HEK293 (cell line): Measurements from ENCODE around the gene SAMD13.
A peak's percentile ranks its signal among the peaks of the same experiment; 100 is the strongest.

ENCODE experiments used
- CTCF ChIA-PET: fragments of 350-600 bp; formaldehyde crosslinking; extraction: SDS; loops from one replicate; lab custom pipeline; 2021; ENCODE audit warnings: antibody characterized with exemption; lab: Yijun Ruan, JAX
- POLR2A ChIA-PET: fragments of 300-600 bp; formaldehyde crosslinking; extraction: SDS; loops from one replicate; lab custom pipeline; 2020; ENCODE audit warnings: antibody characterized with exemption, inconsistent platforms; lab: Yijun Ruan, JAX
- H3K27ac ChIP-seq: fragments of 200-500 bp; sonication (Bioruptor generic); 2 replicates; pipeline ENCODE4 v1.5.1; 2014; ENCODE audit warnings: low read depth, low read length, control low read depth, inconsistent platforms; ENCODE audit errors: extremely low read depth
- H3K36me3 ChIP-seq, 2 experiments: fragments of 200-500 bp in 1 of 2; sonication (Bioruptor generic) in 1 of 2; 1 replicate in 1 of 2; 2 replicates in 1 of 2; pipeline ENCODE4 v1.5.1; 2014 to 2017; ENCODE audit warnings: inconsistent platforms in 2 of 2, low read length in 2 of 2; ENCODE audit not compliant: control insufficient read depth in 2 of 2, insufficient read depth in 1 of 2
- H3K4me1 ChIP-seq: fragments of 200-500 bp; sonication (Bioruptor generic); 2 replicates; pipeline ENCODE4 v1.5.1; 2014; ENCODE audit warnings: mild to moderate bottlenecking, low read length, inconsistent platforms; ENCODE audit not compliant: control insufficient read depth, insufficient read depth
- H3K4me3 ChIP-seq: 2 replicates; pipeline ENCODE4 v1.5.1; 2011; ENCODE audit warnings: low read depth, mild to moderate bottlenecking, control low read depth, low read length, moderate library complexity
- H3K9me3 ChIP-seq: fragments of 200-500 bp; sonication (Bioruptor generic); 2 replicates; pipeline ENCODE4 v1.5.1; 2014; ENCODE audit warnings: low read depth, low read length, inconsistent platforms; ENCODE audit not compliant: control insufficient read depth, insufficient read depth
- EGR2 ChIP-seq: fragments of 450-650 bp; formaldehyde crosslinking; IDR thresholded peaks from 2 replicates; pipeline ENCODE4 v1.5.1; 2016; ENCODE audit warnings: low read depth, missing biosample characterization, missing genetic modification characterization
- FEZF1 ChIP-seq: fragments of 450-650 bp; formaldehyde crosslinking; IDR thresholded peaks from 2 replicates; pipeline ENCODE4 v1.5.1; 2016; ENCODE audit warnings: missing biosample characterization, missing genetic modification characterization
- KLF1 ChIP-seq: fragments of 450-650 bp; formaldehyde crosslinking; IDR thresholded peaks from 2 replicates; pipeline ENCODE4 v1.5.1; 2016; ENCODE audit warnings: missing biosample characterization, missing genetic modification characterization
- OSR2 ChIP-seq: fragments of 450-650 bp; formaldehyde crosslinking; IDR thresholded peaks from 2 replicates; pipeline ENCODE4 v1.5.1; 2016; ENCODE audit warnings: missing biosample characterization, missing genetic modification characterization
- OVOL3 ChIP-seq: fragments of 450-650 bp; formaldehyde crosslinking; IDR thresholded peaks from 2 replicates; pipeline ENCODE4 v1.5.1; 2016; ENCODE audit warnings: missing biosample characterization, missing genetic modification characterization
- ZFP3 ChIP-seq: fragments of 450-650 bp; formaldehyde crosslinking; IDR thresholded peaks from 2 replicates; pipeline ENCODE4 v1.5.1; 2016; ENCODE audit warnings: low read depth, missing biosample characterization, missing genetic modification characterization
- ZNF274 ChIP-seq, 2 experiments: fragments of 200-500 bp in 1 of 2; fragments of 450-650 bp in 1 of 2; sonication (Bioruptor generic) in 1 of 2; formaldehyde crosslinking in 1 of 2; IDR thresholded peaks; 2 replicates each; pipeline versions ENCODE4 v1.5.1 to v1.6.1; 2014 to 2016; ENCODE audit warnings: borderline replicate concordance in 1 of 2, inconsistent platforms in 1 of 2, low read length in 1 of 2, missing biosample characterization in 1 of 2, missing genetic modification characterization in 1 of 2
- ZNF404 ChIP-seq: fragments of 450-650 bp; formaldehyde crosslinking; IDR thresholded peaks from 2 replicates; pipeline ENCODE4 v1.5.1; 2017; ENCODE audit warnings: missing biosample characterization, missing genetic modification characterization
- ZNF501 ChIP-seq: fragments of 450-650 bp; formaldehyde crosslinking; IDR thresholded peaks from 2 replicates; pipeline ENCODE4 v1.5.1; 2016; ENCODE audit warnings: missing biosample characterization, missing genetic modification characterization
- ZNF560 ChIP-seq: fragments of 450-650 bp; formaldehyde crosslinking; IDR thresholded peaks from 2 replicates; pipeline ENCODE4 v1.5.1; 2017; ENCODE audit warnings: missing biosample characterization, missing genetic modification characterization, borderline replicate concordance
- TF ChIP-seq, protein P1 (sequence below): fragments of 450-650 bp; IDR thresholded peaks from 2 replicates; pipeline ENCODE4 v1.5.1; 2018; ENCODE audit warnings: missing biosample characterization, mild to moderate bottlenecking, missing genetic modification characterization
- TF ChIP-seq, protein P2 (sequence below): fragments of 450-650 bp; formaldehyde crosslinking; optimal IDR thresholded peaks from 2 replicates; pipeline ENCODE3; 2016; ENCODE audit warnings: missing biosample characterization, mild to moderate bottlenecking, missing genetic modification characterization
- TF ChIP-seq, protein P3 (sequence below): fragments of 450-650 bp; formaldehyde crosslinking; IDR thresholded peaks from 2 replicates; pipeline ENCODE4 v1.5.1; 2017; ENCODE audit warnings: missing biosample characterization, mild to moderate bottlenecking, missing genetic modification characterization, moderate library complexity
- TF ChIP-seq, protein P4 (sequence below): fragments of 450-650 bp; formaldehyde crosslinking; IDR thresholded peaks from 2 replicates; pipeline ENCODE4; 2016; ENCODE audit warnings: missing biosample characterization, missing genetic modification characterization

Gene SAMD13

DNA sequence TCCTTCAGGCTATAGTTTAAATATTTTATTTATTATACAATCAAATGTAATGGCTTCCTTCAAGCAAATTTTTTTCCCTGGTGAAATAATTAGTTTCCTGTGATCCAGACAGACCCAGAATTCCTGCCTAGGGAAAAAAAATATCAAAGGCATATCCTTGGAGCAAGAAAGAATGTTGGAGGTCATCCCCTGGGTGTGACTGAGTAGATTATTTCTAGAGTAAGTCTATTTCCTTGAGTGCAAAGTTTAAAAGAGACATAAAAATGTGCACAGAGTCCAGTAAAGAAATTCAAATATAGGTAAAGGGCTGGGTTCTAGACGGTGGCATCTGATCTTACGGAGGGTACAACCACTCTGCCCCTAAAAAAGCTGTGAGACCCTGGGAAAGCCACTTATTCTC lies 32.2 kb upstream of the SAMD13 start:
- H3K4me3 ChIP-seq = no peak overlapping the region
- TF ChIP-seq ZNF560 (tag by site-specific recombination) (no peak), OSR2 (tag by site-specific recombination) (no peak), EGR2 (tag by site-specific recombination) (no peak), OVOL3 (no peak), ZNF274 (IDR thresholded peaks at IDR 0.05; ENCODE audit: low read length) (no peak), ZNF274 (tag by site-specific recombination; IDR thresholded peaks at IDR 0.05; ENCODE audit: borderline replicate concordance) (no peak), ZNF404 (no peak), ZNF501 (tag by site-specific recombination) (no peak)
- TF ChIP-seq, protein P1, sequence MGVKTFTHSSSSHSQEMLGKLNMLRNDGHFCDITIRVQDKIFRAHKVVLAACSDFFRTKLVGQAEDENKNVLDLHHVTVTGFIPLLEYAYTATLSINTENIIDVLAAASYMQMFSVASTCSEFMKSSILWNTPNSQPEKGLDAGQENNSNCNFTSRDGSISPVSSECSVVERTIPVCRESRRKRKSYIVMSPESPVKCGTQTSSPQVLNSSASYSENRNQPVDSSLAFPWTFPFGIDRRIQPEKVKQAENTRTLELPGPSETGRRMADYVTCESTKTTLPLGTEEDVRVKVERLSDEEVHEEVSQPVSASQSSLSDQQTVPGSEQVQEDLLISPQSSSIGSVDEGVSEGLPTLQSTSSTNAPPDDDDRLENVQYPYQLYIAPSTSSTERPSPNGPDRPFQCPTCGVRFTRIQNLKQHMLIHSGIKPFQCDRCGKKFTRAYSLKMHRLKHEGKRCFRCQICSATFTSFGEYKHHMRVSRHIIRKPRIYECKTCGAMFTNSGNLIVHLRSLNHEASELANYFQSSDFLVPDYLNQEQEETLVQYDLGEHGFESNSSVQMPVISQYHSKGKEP (tag by site-specific recombination) = no peak
- TF ChIP-seq, protein P2, sequence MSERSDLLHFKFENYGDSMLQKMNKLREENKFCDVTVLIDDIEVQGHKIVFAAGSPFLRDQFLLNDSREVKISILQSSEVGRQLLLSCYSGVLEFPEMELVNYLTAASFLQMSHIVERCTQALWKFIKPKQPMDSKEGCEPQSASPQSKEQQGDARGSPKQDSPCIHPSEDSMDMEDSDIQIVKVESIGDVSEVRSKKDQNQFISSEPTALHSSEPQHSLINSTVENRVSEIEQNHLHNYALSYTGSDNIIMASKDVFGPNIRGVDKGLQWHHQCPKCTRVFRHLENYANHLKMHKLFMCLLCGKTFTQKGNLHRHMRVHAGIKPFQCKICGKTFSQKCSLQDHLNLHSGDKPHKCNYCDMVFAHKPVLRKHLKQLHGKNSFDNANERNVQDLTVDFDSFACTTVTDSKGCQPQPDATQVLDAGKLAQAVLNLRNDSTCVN = no peak
- TF ChIP-seq, protein P3, sequence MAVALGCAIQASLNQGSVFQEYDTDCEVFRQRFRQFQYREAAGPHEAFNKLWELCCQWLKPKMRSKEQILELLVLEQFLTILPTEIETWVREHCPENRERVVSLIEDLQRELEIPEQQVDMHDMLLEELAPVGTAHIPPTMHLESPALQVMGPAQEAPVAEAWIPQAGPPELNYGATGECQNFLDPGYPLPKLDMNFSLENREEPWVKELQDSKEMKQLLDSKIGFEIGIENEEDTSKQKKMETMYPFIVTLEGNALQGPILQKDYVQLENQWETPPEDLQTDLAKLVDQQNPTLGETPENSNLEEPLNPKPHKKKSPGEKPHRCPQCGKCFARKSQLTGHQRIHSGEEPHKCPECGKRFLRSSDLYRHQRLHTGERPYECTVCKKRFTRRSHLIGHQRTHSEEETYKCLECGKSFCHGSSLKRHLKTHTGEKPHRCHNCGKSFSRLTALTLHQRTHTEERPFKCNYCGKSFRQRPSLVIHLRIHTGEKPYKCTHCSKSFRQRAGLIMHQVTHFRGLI (tag by site-specific recombination) = no peak
- TF ChIP-seq, all 188 proteins: peak for 0
- ChIA-PET CTCF (interaction anchor here (1.2 kb wide), 1 partner anchor 337 kb away, joined by 3 read pairs; no protein-coding TSS in a partner anchor), POLR2A (no interaction called here)
- Histone ChIP-seq H3K4me1 (peaks cover 2% of the 10 kb centered on the region; the same call in 1 of the 2 replicates), H3K36me3 (no peaks in the 10 kb centered on the region), H3K27ac (no peak overlapping the region), H3K9me3 (no peaks in the 10 kb centered on the region)

DNA sequence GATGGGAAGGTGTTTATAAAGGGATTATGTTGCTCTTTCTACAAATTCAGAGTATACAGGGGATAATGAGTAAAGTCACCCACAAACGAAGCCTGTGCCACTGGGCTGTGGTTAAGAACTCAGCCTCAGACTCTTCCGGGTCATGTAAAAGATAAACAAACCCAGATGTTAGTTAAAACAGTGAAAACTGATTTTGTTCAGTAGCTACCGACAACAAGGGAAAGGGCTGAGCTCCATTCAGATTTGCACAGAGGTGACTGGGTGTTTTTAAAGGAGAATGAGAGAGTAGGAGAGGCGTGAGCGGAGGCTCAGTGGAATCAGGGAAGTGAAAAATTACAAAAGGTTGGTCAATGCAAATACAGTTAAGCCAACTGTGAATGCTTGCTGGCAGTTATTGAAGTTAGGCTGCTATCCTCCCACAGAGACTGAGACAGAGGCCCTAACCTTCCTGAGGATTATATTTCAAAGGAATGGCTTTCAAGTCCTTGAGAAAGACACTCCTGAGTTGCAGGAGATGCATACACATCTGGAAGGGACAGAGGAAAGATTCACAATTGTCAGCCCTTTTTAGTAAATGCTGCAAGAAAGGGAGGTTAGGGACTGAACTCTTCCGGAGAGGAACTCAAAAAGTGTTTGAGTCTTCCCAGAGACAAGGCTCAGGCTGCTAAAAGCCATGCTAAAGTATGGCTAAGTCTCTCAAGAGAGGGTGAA lies 29.9 kb upstream of the SAMD13 start:
- Histone ChIP-seq H3K4me1 (peaks cover 2% of the 10 kb centered on the region; the same call in 1 of the 2 replicates), H3K4me3 (no peak overlapping the region), H3K27ac (no peak overlapping the region), H3K36me3 (no peaks in the 10 kb centered on the region), H3K9me3 (no peaks in the 10 kb centered on the region)
- POLR2A ChIA-PET = no interaction called here
- CTCF ChIA-PET = interaction anchor here (0.6 kb wide), 4 partner anchors 15 to 163 kb away, joined by 3 to 6 read pairs (median 4); no protein-coding TSS in a partner anchor
- TF ChIP-seq FEZF1 (tag by site-specific recombination) = peak; percentile 24; the same call in 1 of the 2 replicates
- no peak for TF ChIP-seq ZFP3 (tag by site-specific recombination)

DNA sequence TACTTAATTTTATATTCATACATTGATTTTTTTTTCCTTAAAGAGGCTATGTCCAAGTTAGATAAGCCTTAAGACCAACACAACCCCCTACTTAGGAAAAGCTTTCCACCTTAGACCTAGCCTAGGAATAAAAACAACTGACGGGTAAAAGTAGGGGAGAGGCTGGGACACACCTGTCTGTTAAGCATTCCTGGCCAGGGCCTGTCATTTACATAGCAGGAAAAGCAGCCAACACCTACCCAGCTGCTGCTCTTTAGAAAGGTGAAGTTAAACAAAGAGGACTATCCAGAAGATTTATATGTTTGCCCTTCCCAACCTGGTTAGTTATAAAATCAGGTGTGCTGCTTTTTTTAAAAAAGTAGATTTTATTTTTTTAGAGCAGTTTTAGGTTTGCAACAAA lies 29.1 kb upstream of the SAMD13 start:
- TF ChIP-seq, protein P4, sequence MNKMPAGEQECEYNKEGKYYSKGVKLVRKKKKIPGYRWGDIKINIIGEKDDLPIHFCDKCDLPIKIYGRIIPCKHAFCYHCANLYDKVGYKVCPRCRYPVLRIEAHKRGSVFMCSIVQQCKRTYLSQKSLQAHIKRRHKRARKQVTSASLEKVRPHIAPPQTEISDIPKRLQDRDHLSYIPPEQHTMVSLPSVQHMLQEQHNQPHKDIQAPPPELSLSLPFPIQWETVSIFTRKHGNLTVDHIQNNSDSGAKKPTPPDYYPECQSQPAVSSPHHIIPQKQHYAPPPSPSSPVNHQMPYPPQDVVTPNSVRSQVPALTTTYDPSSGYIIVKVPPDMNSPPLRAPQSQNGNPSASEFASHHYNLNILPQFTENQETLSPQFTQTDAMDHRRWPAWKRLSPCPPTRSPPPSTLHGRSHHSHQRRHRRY (tag by site-specific recombination) = no peak
- TF ChIP-seq KLF1 = peak; percentile 42; the same call in 1 of the 2 replicates
- Histone ChIP-seq H3K36me3 (no peaks in the 10 kb centered on the region), H3K4me3 (no peak overlapping the region), H3K9me3 (no peaks in the 10 kb centered on the region), H3K27ac (no peak overlapping the region), H3K4me1 (peaks cover 2% of the 10 kb centered on the region; the same call in 1 of the 2 replicates)
- CTCF ChIA-PET = interaction anchor here (0.6 kb wide), 2 partner anchors 15 to 28 kb away, joined by 3 to 4 read pairs; no protein-coding TSS in a partner anchor
- POLR2A ChIA-PET = no interaction called here
